DMS 273 (cell line): ENCODE data around the gene ADCY1.

Experiments used
- DNase-seq: peaks from one replicate; lab custom pipeline; 2025; ENCODE audit not compliant: unreplicated experiment; lab: John Stamatoyannopoulos, UW

Gene ADCY1

GRCh38 chr7:45649560-45650346, 75.6 kb downstream of the ADCY1 start:
- no peak for DNase-seq

GRCh38 chr7:45650404-45651394, 76.5 kb downstream of the ADCY1 start:
- no peak for DNase-seq

GRCh38 chr7:45651540-45651939, 77.4 kb downstream of the ADCY1 start:
- DNase-seq, result no peak

- DNase-seq, result no peak
Measured at GRCh38 chr7:45652630-45653029, 78.5 kb downstream of the ADCY1 start.

GRCh38 chr7:45653209-45653907, 79.2 kb downstream of the ADCY1 start:
- no peak for DNase-seq

- DNase-seq, result no peak
Measured at GRCh38 chr7:45654341-45654740, 80.2 kb downstream of the ADCY1 start.

GRCh38 chr7:45655539-45655938, 81.4 kb downstream of the ADCY1 start:
- no peak for DNase-seq

GRCh38 chr7:45656431-45656830, 82.3 kb downstream of the ADCY1 start:
- no peak for DNase-seq

GRCh38 chr7:45657136-45657889, 83.1 kb downstream of the ADCY1 start:
- DNase-seq, result no peak

GRCh38 chr7:45657890-45658715, 83.9 kb downstream of the ADCY1 start:
- no peak for DNase-seq

- no peak for DNase-seq
Measured at GRCh38 chr7:45658716-45659495, 84.7 kb downstream of the ADCY1 start.

- no peak for DNase-seq
Measured at GRCh38 chr7:45659496-45660139, 85.5 kb downstream of the ADCY1 start.

GRCh38 chr7:45660201-45660900, 86.2 kb downstream of the ADCY1 start:
- no peak for DNase-seq

- no peak for DNase-seq
Measured at GRCh38 chr7:45660901-45661211, 86.7 kb downstream of the ADCY1 start.

- no peak for DNase-seq
Measured at GRCh38 chr7:45661302-45661995, 87.3 kb downstream of the ADCY1 start.

- no peak for DNase-seq
Measured at GRCh38 chr7:45662018-45662417, 87.8 kb downstream of the ADCY1 start.

- DNase-seq, result no peak
Measured at GRCh38 chr7:45662540-45663166, 88.5 kb downstream of the ADCY1 start.
